ENCODE data around the gene MT1X.

MT1X gene

GRCh38 chr16:56647641-56648431 is 34.4 kb upstream of the MT1X start:
- ChIA-PET POLR2A (no interaction called here), CTCF (interaction anchor here (0.7 kb wide), 1 partner anchor 71 kb away, joined by 4 read pairs; no protein-coding TSS in a partner anchor)
- H3K4me3 ChIP-seq (ENCODE audit: low read depth, low read length) = no peak overlapping the region

DNA sequence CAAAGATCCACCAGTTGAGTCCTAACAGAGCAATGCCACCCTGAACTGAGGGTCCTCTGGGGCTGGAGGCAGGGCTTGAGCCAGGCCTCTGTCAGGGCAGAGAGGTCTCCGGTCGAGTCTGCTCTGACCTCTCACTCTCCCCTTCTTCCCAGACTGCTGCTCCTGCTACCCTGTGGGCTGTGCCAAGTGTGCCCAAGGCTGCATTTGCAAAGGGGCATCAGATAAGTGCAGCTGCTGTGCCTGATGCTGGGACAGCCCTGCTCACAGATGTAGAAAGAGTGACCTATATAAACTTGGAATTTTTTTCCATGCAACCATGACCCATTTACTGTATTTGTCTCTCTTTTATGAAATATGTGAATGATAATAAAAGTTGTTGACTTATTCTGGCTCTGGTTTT is 33.0 kb upstream of the MT1X start:
- CTCF ChIA-PET = interaction anchor here (0.6 to 1.4 kb wide), 5 partner anchors 11 to 135 kb away, joined by 3 to 5 read pairs (median 4); partner anchors contain the start of gene MT1A
- POLR2A ChIA-PET = no interaction called here
- no peaks in the 10 kb centered on the region for H3K9me3 ChIP-seq (ENCODE audit: control insufficient read depth, insufficient read depth, low read depth, low read length)
- TF ChIP-seq, protein P1, sequence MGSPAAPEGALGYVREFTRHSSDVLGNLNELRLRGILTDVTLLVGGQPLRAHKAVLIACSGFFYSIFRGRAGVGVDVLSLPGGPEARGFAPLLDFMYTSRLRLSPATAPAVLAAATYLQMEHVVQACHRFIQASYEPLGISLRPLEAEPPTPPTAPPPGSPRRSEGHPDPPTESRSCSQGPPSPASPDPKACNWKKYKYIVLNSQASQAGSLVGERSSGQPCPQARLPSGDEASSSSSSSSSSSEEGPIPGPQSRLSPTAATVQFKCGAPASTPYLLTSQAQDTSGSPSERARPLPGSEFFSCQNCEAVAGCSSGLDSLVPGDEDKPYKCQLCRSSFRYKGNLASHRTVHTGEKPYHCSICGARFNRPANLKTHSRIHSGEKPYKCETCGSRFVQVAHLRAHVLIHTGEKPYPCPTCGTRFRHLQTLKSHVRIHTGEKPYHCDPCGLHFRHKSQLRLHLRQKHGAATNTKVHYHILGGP (tag by site-specific recombination; IDR thresholded peaks at IDR 0.05) = no peak
- TF ChIP-seq ZFP37 (tag by site-specific recombination; IDR thresholded peaks at IDR 0.05) = no peak
- no peak for TF ChIP-seq ZNF830 (tag by site-specific recombination; IDR thresholded peaks at IDR 0.05; ENCODE audit: low read depth)
- TF ChIP-seq ZNF280C (tag by site-specific recombination; IDR thresholded peaks at IDR 0.05) = no peak
- TF ChIP-seq FEZF1 (tag by site-specific recombination; IDR thresholded peaks at IDR 0.05) = no peak
- TF ChIP-seq ATF2 (tag by site-specific recombination; IDR thresholded peaks at IDR 0.05; ENCODE audit: low read depth) = no peak
- TF ChIP-seq ZNF76 (tag by site-specific recombination; IDR thresholded peaks at IDR 0.05; ENCODE audit: borderline replicate concordance, low read depth) = no peak
- TF ChIP-seq IKZF3 (tag by site-specific recombination; IDR thresholded peaks at IDR 0.05) = no peak

More at GRCh38 chr16:56647641-56648431, 34.4 kb upstream of the MT1X start:
- TF ChIP-seq ZNF292 (tag by site-specific recombination; IDR thresholded peaks at IDR 0.05; ENCODE audit: borderline replicate concordance, low read depth) (no peak), TCF7L2 (IDR thresholded peaks at IDR 0.05; ENCODE audit: borderline replicate concordance, low read depth, low read length) (no peak), ZNF174 (tag by site-specific recombination; IDR thresholded peaks at IDR 0.05) (no peak), GFI1B (tag by site-specific recombination; IDR thresholded peaks at IDR 0.05) (no peak), ZNF37A (tag by site-specific recombination; IDR thresholded peaks at IDR 0.05) (no peak), ZNF23 (tag by site-specific recombination; IDR thresholded peaks at IDR 0.05; ENCODE audit: borderline replicate concordance) (no peak), BCL11A (tag by site-specific recombination; IDR thresholded peaks at IDR 0.05; ENCODE audit: low read depth) (no peak), ZNF529 (tag by site-specific recombination; IDR thresholded peaks at IDR 0.05; ENCODE audit: insufficient replicate concordance) (no peak), ZNF404 (tag by site-specific recombination; IDR thresholded peaks at IDR 0.05) (no peak), ZNF521 (tag by site-specific recombination; IDR thresholded peaks at IDR 0.05) (no peak), ZBTB6 (tag by site-specific recombination; IDR thresholded peaks at IDR 0.05) (no peak), ZNF660 (tag by site-specific recombination; IDR thresholded peaks at IDR 0.05) (no peak), ZNF658 (tag by site-specific recombination; IDR thresholded peaks at IDR 0.05) (no peak), ZNF341 (tag by site-specific recombination; IDR thresholded peaks at IDR 0.05; ENCODE audit: low read depth) (no peak), ZNF24 (tag by site-specific recombination; IDR thresholded peaks at IDR 0.05) (no peak), ZNF391 (tag by site-specific recombination; IDR thresholded peaks at IDR 0.05; ENCODE audit: borderline replicate concordance, low read depth) (no peak)
- TF ChIP-seq, protein P2, sequence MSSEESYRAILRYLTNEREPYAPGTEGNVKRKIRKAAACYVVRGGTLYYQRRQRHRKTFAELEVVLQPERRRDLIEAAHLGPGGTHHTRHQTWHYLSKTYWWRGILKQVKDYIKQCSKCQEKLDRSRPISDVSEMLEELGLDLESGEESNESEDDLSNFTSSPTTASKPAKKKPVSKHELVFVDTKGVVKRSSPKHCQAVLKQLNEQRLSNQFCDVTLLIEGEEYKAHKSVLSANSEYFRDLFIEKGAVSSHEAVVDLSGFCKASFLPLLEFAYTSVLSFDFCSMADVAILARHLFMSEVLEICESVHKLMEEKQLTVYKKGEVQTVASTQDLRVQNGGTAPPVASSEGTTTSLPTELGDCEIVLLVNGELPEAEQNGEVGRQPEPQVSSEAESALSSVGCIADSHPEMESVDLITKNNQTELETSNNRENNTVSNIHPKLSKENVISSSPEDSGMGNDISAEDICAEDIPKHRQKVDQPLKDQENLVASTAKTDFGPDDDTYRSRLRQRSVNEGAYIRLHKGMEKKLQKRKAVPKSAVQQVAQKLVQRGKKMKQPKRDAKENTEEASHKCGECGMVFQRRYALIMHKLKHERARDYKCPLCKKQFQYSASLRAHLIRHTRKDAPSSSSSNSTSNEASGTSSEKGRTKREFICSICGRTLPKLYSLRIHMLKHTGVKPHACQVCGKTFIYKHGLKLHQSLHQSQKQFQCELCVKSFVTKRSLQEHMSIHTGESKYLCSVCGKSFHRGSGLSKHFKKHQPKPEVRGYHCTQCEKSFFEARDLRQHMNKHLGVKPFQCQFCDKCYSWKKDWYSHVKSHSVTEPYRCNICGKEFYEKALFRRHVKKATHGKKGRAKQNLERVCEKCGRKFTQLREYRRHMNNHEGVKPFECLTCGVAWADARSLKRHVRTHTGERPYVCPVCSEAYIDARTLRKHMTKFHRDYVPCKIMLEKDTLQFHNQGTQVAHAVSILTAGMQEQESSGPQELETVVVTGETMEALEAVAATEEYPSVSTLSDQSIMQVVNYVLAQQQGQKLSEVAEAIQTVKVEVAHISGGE (tag by site-specific recombination; conservative IDR thresholded peaks at IDR 0.05; ENCODE audit: low read depth) = no peak
- TF ChIP-seq, protein P1 (tag by site-specific recombination; IDR thresholded peaks at IDR 0.05) = no peak
- Histone ChIP-seq H3K27ac (ENCODE audit: extremely low read depth, low read depth, low read length) (no peak overlapping the region), H3K4me1 (ENCODE audit: control insufficient read depth, insufficient read depth, low read length) (no peaks in the 10 kb centered on the region), H3K9me3 (ENCODE audit: control insufficient read depth, insufficient read depth, low read depth, low read length) (no peaks in the 10 kb centered on the region), H3K36me3 (ENCODE audit: control insufficient read depth in 2 of 2, insufficient read depth in 1 of 2, low read length in 2 of 2) (no peaks in the 10 kb centered on the region)

More for the DNA sequence above, 33.0 kb upstream of the MT1X start:
- H3K4me3 ChIP-seq (ENCODE audit: low read depth, low read length) = no peak overlapping the region
- H3K36me3 ChIP-seq (ENCODE audit: control insufficient read depth in 2 of 2, insufficient read depth in 1 of 2, low read length in 2 of 2) = no peaks in the 10 kb centered on the region
- no peaks in the 10 kb centered on the region for H3K4me1 ChIP-seq (ENCODE audit: control insufficient read depth, insufficient read depth, low read length)
- no peak overlapping the region for H3K27ac ChIP-seq (ENCODE audit: extremely low read depth, low read depth, low read length)
